K562 (cell line): ENCODE measurements around the gene MAGIX. TPM values are rescaled to one million over a fixed set of nuclear protein-coding genes. Genes with fewer than 3 reads are reported as not detected.

Experiments
- ARNT ChIP-seq, 2 experiments: fragments of 450-650 bp; IDR thresholded peaks; 2 replicates each; pipeline ENCODE4 v1.6.1; 2016; ENCODE audit warnings: mild to moderate bottlenecking in 1 of 2
- CHAMP1 ChIP-seq: fragments of 450-650 bp; IDR thresholded peaks from 2 replicates; pipeline ENCODE4 v1.6.1; 2016; ENCODE audit warnings: mild to moderate bottlenecking
- KLF16 ChIP-seq: IDR thresholded peaks from 2 replicates; pipeline ENCODE4 v1.6.1; 2016; ENCODE audit warnings: antibody characterized with exemption
- MYBL2 ChIP-seq, 2 experiments: fragments of 450-650 bp in 1 of 2; sonication (generic) in 1 of 2; formaldehyde crosslinking in 1 of 2; IDR thresholded peaks; 2 replicates each; pipeline versions ENCODE4 v1.6.1 to v1.8.1; 2017 to 2022; ENCODE audit warnings: borderline replicate concordance in 1 of 2, inconsistent platforms in 1 of 2, low read depth in 1 of 2, mild to moderate bottlenecking in 1 of 2, missing genetic modification reagents in 1 of 2, moderate library complexity in 1 of 2
- PHB2 ChIP-seq: fragments of 450-650 bp; IDR thresholded peaks from 2 replicates; pipeline ENCODE4 v1.6.1; 2017; ENCODE audit warnings: low read depth
- ZNF324 ChIP-seq: fragments of 250-450 bp; sonication (Bioruptor Pico); IDR thresholded peaks from 2 replicates; pipeline ENCODE4 v1.4.0; 2020; ENCODE audit warnings: mild to moderate bottlenecking
- ZNF609 ChIP-seq: sonication (generic); formaldehyde crosslinking; IDR thresholded peaks from 2 replicates; pipeline ENCODE4 v1.8.1; 2023; ENCODE audit warnings: missing genetic modification reagents, mild to moderate bottlenecking, borderline replicate concordance
- polyA plus RNA-seq, 8 experiments: library from polyadenylated mRNA; depleted of rRNA in 4 of 8; stranded (reverse) in 5 of 8; unstranded in 3 of 8; fragments of >200 nt; fragmentation: Nextera tagmentation in 2 of 8; fragmentation: Illumina TruSeq in 1 of 8; extraction: Ambion mirVana in 2 of 8; extraction: Trizol in 1 of 8; gene quantifications; 2 replicates each; pipeline versions ENCODE4 v1.2.1 to v1.2.3, GENCODE V29; 2011 to 2014; ENCODE audit warnings: inconsistent platforms in 1 of 8, missing spikeins in 1 of 8
- total RNA-seq, 7 experiments: library from RNA; depleted of rRNA in 6 of 7; stranded (reverse); fragments of >200 nt in 6 of 7; fragmentation: Illumina TruSeq in 2 of 7; extraction: Trizol in 2 of 7; gene quantifications; 2 replicates each; pipeline versions ENCODE4 v1.2.1 to v1.2.3, GENCODE V29; 2011 to 2021; ENCODE audit warnings: low replicate concordance in 1 of 7
- TF ChIP-seq, protein P1 (sequence below): fragments of 250-450 bp; sonication (Bioruptor Pico); IDR thresholded peaks from 2 replicates; pipeline ENCODE4 v1.4.0; 2020
- TF ChIP-seq, protein P2 (sequence below): fragments of 450-650 bp; formaldehyde crosslinking; IDR thresholded peaks from 2 replicates; pipeline ENCODE4 v1.4.0; 2022; ENCODE audit warnings: mild to moderate bottlenecking, moderate library complexity
- TF ChIP-seq, protein P3 (sequence below): fragments of 250-450 bp; sonication (Bioruptor Pico); IDR thresholded peaks from 2 replicates; pipeline ENCODE4 v1.4.0; 2020; ENCODE audit warnings: mild to moderate bottlenecking, moderate library complexity

MAGIX gene
- total and polyA plus RNA-seq, 9 of the 15 experiments (the other 6 are each of a cell fraction or from before 2014, with no cell fraction given): 0.08 to 3.5 (median 0.47) TPM

DNA sequence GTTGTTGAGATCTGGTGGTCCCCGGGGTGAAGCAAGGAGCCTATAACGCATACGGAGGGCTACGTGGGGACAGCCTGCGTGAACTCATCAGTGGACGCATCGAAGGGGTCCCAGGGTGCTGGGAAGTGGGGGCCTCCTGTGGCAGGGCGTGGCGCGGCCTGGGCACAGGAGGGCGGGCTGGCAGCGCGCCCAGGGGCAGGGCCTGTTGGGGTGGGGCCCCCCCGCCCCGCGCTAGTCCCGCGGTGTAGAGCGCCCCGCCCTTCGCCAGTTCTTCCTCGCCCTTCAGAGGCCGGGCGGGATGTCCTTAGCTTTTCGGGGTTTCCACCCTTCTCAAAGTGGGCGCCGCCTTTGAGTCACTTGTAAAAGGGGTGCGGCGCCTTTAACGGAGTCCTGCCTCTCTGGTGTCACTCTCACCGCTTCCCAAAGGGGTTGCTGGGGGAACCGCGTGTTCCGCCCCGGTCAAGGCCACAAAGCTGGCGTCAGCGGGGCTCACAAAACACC is 9.8 kb downstream of the MAGIX start (continued):
- TF ChIP-seq, protein P1, sequence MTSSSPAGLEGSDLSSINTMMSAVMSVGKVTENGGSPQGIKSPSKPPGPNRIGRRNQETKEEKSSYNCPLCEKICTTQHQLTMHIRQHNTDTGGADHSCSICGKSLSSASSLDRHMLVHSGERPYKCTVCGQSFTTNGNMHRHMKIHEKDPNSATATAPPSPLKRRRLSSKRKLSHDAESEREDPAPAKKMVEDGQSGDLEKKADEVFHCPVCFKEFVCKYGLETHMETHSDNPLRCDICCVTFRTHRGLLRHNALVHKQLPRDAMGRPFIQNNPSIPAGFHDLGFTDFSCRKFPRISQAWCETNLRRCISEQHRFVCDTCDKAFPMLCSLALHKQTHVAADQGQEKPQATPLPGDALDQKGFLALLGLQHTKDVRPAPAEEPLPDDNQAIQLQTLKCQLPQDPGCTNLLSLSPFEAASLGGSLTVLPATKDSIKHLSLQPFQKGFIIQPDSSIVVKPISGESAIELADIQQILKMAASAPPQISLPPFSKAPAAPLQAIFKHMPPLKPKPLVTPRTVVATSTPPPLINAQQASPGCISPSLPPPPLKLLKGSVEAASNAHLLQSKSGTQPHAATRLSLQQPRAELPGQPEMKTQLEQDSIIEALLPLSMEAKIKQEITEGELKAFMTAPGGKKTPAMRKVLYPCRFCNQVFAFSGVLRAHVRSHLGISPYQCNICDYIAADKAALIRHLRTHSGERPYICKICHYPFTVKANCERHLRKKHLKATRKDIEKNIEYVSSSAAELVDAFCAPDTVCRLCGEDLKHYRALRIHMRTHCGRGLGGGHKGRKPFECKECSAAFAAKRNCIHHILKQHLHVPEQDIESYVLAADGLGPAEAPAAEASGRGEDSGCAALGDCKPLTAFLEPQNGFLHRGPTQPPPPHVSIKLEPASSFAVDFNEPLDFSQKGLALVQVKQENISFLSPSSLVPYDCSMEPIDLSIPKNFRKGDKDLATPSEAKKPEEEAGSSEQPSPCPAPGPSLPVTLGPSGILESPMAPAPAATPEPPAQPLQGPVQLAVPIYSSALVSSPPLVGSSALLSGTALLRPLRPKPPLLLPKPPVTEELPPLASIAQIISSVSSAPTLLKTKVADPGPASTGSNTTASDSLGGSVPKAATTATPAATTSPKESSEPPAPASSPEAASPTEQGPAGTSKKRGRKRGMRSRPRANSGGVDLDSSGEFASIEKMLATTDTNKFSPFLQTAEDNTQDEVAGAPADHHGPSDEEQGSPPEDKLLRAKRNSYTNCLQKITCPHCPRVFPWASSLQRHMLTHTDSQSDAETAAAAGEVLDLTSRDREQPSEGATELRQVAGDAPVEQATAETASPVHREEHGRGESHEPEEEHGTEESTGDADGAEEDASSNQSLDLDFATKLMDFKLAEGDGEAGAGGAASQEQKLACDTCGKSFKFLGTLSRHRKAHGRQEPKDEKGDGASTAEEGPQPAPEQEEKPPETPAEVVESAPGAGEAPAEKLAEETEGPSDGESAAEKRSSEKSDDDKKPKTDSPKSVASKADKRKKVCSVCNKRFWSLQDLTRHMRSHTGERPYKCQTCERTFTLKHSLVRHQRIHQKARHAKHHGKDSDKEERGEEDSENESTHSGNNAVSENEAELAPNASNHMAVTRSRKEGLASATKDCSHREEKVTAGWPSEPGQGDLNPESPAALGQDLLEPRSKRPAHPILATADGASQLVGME (CRISPR knock-in tag): no peak
- no peak for TF ChIP-seq ZNF324
- TF ChIP-seq, protein P2, sequence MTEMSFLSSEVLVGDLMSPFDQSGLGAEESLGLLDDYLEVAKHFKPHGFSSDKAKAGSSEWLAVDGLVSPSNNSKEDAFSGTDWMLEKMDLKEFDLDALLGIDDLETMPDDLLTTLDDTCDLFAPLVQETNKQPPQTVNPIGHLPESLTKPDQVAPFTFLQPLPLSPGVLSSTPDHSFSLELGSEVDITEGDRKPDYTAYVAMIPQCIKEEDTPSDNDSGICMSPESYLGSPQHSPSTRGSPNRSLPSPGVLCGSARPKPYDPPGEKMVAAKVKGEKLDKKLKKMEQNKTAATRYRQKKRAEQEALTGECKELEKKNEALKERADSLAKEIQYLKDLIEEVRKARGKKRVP: no peak
- no peak for TF ChIP-seq ARNT (IDR thresholded peaks at IDR 0.05)
- no peak for TF ChIP-seq KLF16
- no peak for TF ChIP-seq MYBL2 (IDR thresholded peaks at IDR 0.05; ENCODE audit: low read depth)
- no peak for TF ChIP-seq MYBL2 (CRISPR knock-in tag; IDR thresholded peaks at IDR 0.05; ENCODE audit: borderline replicate concordance)
- TF ChIP-seq, protein P3, sequence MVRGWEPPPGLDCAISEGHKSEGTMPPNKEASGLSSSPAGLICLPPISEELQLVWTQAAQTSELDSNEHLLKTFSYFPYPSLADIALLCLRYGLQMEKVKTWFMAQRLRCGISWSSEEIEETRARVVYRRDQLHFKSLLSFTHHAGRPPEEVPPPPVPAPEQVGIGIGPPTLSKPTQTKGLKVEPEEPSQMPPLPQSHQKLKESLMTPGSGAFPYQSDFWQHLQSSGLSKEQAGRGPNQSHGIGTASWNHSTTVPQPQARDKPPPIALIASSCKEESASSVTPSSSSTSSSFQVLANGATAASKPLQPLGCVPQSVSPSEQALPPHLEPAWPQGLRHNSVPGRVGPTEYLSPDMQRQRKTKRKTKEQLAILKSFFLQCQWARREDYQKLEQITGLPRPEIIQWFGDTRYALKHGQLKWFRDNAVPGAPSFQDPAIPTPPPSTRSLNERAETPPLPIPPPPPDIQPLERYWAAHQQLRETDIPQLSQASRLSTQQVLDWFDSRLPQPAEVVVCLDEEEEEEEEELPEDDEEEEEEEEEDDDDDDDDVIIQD (CRISPR knock-in tag): no peak
- TF ChIP-seq PHB2: no peak
- TF ChIP-seq CHAMP1: no peak
- TF ChIP-seq ZNF609 (CRISPR knock-in tag): no peak
